COLO668 (cell line): Measurements from ENCODE around the gene C2CD4D.

Experiments
- DNase-seq: peaks from one replicate; lab custom pipeline; 2025; ENCODE audit not compliant: unreplicated experiment; lab: John Stamatoyannopoulos, UW

The C2CD4D gene

DNA sequence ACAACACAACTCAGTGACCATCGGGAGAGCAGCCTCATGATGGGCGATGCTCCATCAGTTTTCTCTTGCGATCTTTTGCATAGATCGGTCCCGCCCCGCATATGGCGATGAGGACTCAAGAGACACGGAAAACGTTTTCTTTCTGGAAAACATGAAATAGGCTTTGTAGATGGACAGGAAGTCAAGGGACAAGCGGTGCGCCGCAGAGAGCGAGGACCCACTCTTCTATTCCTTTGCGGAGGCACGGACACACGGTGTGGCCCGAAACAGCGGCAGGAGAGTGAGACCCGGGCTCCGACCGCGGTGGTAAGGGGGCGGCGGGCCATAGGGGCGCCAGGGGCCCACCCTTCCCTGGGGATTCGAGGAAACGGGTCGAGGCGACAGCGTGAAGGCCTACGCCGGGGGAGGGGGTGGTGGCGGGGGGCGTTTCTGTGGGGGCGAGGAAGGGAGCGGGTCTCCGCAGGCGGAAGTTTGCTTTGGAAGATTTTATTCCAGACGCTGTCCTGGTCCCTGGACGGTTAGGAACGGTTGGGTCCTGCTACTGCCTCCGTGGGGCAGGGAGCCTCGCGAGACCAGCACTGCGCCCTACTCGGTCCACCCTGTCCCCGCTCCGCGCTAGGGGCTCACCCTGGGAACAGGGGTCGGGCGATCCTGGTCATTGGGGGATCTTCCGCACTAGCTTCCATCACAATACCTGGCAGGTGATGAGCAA is 48.5 kb downstream of the C2CD4D start:
- peak; percentile 62 for DNase-seq

DNA sequence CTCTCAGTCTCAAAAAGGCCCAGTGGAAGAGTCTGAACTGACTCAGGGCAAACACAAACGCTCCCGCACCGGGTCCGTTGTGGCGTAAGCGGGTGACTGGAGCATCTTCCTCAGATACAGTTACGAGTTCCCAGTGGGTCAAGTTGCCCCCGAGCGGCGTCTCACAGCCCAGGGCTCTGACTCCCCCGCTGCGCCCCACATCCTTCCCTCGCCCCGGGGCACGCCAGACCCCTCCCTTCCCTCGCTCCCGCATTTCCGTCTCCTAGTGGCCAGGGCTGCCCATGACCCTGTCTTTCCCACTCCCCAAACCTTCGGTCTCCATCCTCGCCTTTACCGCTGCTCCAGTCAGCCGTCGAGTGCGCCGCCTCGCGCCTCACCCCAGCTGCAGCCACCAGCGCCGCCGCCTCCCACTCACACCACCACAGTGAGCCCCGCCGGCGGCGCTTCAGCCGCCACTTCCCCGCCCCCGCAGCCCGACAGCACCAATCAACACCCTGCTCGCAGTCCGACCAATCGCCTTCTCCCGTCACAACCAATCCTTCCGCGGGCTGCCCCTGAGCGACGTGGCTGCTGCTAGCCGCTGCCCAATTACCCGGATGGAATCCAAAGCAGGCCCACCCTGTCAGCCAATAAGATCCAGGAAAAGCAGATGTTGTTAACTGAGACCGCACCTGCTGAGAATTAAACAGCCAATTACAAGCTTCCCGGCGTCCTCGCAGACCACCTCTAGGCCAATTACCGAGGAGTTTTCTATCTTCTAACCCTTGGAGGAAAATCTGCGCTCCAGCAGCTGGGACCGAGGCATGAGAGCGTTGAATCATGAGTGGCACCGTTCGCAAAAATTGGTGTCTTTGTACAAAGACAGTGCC is 49.3 kb downstream of the C2CD4D start, which contains the start of gene TDRKH:
Gene TDRKH, minus strand, starts transcription at position 430 of the 869 bp plus-strand sequence. CDS start 7,478 bp downstream, outside the sequence.
- DNase-seq, result peak; percentile 99
